Hippocampal formation (tissue), 2 donors: Measurements from ENCODE around the gene SEPHS2.
"Not testable (repeated sequence)": the region's sequence is repeated elsewhere in the genome, so short reads cannot be mapped to it uniquely, and the experiment has no call there.

Experiments
- DNase-seq, 2 donors: peaks; one replicate each; lab custom pipeline; 2025; lab: John Stamatoyannopoulos, UW

SEPHS2 gene

DNA sequence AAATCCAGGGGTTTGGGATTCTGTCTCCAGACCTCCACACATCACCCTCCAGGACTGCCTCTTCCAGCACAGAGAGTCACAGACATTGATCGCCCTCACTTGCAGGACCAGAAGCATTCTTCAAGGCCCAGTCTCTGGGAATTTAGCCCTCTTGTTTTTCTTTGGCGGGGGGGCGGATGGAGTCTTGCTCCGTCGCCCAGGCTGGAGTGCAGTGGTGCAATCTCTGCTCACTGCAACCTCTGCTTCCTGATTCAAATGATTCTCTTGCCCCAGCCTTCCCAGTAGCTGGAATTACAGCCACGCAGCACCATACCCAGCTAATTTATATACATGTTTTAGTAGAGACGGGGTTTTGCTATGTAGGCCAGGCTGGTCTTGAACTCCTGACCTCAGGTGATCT is 18.4 kb upstream of the SEPHS2 start:
- DNase-seq = no peak

DNA sequence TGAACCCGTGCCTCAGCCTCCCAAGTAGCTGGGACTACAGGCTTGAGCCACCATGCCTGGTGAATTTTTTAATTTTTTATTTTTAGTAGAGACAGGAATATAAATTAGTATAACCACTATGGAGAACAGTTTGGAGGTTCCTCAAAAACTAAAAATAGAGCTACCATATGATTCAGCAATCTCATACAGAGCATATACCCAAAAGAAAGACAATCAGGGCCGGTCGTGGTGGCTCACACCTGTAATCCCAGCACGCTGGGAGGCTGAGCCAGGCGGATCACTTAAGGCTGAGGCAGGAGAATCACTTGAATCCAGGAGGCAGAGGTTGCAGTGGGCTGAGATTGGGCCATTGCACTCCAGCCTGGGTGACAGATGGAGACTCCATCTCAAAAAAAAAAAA is 15.8 kb upstream of the SEPHS2 start:
- DNase-seq = not testable (repeated sequence)

DNA sequence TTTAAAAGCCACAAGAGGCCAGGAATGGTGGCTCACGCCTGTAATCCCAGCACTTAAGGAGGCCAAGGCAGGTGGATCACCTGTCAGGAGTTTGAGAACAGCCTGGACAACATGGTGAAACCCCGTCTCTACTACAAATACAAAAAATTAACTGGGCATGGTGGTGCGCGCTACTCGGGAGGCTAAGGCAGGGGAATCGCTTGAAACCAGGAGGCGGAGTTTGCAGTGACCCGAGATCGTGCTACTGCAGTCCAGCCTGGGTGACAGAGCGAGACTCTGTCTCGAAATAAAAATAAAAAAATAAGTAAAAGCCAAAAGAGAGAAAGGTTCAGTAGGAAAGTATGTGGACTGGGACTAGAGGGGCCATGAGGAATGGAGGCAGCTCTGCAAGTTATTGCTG is 13.8 kb upstream of the SEPHS2 start:
- no peak for DNase-seq

DNA sequence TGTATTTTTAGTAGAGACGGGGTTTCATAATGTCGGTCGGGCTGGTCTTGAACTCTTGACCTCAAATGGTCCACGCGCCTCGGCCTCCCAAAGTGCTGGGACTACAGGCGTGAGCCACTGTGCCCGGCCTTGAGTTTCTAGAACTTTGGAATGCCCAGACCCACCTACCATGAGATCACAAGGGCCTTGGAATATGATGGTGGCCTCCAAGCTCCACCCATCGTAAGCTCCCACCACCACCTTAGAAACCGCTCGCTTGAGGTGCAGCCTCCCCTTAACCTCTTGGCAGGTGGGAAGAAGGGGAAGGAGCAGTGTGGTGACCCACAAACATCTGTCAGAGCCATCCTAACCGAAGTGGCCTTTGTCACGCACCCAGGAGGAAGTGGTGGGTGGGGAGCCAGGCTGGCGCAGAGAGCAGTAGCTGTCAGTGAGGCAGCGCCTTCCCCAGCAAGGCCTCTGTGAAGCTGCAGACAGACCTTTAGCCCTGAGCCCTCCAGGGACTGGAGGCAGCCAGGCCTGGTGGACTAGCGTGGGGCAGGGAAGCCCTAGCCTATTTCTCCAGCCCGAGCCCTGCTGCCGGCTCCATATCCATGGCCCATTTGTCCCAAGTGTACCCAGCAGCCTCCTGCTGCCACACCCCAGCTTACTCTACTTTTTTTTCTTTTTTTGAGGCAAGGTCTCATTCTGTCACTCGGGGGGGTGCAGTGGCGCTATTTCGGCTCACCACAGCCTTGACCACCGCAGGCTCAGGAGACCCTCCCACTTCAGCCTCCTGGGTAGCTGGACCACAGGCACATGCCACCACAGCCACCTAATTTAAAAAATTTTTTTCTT is 13.1 kb upstream of the SEPHS2 start:
- peak in 1 of 2 donors; percentile 8 for DNase-seq

DNA sequence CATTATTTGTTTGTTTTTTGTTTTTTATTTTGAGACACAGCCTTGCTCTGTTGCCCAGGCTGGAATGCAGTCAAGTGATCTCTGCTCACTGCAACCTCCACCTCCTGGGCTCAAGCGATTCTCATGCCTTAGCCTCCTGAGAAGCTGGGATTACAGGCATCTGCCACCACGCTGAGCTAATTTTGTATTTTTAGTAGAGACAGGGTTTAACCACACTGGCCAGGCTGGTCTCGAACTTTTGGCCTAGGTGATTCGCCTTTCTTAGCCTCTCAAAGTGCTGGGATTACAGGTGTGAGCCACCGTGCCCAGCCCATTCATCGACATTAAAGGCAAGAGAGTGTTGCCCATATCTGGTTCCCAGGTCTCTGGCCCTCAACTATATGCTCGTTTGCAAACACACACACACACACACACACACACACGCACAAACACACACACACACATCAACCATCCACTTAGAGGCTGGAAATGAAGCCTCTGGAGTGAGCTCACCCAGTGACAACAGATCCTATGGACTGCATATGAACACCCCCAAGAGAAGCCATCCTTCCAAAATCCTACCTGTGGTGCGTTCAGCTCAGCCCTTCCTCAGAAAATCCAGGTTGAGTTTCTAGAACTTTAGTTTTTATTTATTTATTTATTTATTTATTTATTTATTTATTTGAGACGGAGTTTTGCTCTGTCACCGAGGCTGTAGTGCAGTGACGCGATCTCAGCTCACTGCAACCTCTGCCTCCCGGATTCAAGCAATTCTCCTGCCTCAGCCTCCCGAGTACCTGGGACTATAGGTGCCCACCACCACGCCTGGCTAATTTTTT is 12.3 kb upstream of the SEPHS2 start:
- DNase-seq = no peak

DNA sequence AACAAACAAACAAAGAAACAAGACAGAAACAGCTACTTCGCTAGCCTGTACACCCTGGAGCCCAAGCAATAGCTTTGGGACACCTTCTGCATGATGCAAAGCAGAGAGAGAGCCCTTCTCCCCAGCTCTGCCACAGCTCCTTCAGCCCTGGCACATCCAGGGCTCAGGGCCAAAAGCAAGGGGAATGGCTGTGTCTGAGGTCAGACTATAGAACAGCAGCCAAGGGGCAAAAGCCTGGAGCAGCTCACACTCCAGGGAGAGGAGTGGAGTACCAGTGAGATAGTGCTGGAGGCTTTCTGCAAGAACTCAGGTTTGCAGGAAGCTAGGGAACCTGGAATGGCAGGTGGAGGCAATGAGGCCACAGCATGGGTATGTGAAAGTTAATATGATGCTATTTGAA is 11.6 kb upstream of the SEPHS2 start:
- no peak for DNase-seq

DNA sequence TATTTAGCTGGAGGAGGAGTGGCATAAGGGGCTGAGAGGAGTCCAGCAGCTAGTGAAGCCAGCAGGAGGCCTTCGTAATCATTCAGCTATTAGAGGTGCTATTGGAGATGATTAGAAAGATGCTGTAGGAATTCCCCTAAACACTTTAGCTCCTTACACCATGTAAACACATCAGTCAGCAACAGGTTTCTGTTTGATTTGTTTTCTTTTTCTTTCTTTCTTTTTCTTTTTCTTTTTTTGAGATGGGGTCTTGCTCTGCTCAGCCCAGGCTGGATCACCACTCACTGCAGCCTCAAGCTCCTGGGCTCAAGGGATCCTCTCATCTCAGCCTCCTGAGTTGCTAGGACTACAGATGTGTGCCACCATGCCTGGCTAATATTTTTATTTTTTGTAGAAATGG is 10.6 kb upstream of the SEPHS2 start:
- no peak for DNase-seq

DNA sequence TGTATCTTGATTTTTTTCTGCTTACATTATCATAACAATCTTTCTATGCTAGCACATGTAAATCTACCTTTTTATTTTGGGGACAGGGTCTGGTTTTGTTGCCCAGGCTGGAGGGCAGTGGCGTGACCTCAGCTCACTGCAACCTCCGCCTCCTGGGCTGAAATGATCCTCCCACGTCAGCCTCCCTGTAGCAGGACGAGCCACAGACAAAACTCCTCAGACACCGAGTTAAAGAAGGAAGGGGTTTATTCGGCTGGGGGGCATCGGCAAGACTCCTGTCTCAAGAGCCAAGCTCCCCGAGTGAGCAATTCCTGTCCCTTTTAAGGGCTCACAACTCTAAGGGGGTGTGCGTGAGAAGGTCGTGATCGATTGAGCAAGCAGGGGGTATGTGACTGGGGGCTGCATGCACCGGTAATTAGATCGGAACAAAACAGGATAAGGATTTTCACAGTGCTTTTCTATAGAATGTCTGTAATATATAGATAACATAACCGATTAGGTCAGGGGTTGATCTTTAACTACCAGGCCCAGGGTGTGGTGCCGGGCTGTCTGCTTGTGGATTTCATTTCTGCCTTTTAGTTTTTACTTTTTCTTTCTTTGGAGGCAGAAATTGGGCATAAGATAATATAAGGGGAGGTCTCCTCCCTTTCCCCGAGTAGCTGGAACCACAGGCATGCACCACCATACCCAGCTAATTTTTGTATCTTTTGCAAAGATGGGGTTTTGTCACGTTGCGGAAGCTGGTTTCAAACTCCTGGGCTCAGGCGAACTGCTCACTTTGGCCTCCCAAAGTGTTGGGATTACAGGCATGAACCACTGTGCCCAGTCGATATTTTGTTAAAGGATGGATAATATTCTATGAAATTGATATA is 7.3 kb upstream of the SEPHS2 start:
- DNase-seq = not testable (repeated sequence)

DNA sequence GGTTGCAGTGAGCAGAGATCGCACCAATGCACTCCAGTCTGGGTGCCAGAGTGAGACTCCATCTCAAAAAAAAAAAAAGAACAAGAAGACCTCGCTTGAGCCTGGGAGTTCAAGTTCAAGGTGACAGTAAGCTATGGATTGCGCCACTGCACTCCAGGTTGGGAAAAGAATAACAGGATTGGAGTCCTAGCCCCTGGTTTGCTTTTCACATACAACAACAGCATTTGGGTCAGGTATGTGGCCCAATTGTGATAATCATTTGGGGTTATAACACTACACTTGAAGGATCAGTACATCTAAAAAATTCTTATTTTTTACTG is 3.4 kb upstream of the SEPHS2 start:
- DNase-seq = no peak

DNA sequence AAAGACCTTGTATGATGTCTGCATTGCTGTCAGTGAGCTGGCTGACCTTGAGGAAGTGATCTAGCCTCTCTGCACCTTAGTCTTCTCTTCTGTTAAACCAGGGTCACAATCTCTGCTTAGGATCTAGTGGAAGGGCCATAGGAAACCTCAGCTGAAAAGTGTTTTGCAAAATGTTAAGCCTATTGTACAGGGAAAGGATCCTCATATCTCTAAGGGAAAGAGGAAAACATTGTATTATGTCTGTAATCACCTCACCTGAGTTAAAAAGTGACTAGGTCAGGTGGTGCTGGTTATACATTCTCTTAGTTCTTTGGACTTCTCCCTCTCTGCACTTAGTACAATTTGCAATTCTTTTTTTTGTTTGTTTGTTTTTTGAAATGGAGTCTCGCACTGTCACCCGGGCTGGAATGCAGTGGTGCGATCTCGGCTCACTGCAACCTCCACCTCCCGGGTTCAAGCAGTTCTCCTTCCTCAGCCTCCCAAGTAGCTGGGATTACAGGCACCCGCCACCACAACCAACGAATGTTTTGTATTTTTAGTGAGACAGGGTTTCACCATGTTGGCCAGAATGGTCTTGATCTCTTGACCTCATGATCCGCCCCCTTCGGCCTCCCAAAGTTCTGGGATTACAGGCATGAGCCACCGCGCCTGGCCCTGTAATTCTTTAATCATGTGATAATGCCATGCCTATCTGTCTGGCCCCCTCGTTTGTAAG is 2.0 kb upstream of the SEPHS2 start:
- no peak for DNase-seq

DNA sequence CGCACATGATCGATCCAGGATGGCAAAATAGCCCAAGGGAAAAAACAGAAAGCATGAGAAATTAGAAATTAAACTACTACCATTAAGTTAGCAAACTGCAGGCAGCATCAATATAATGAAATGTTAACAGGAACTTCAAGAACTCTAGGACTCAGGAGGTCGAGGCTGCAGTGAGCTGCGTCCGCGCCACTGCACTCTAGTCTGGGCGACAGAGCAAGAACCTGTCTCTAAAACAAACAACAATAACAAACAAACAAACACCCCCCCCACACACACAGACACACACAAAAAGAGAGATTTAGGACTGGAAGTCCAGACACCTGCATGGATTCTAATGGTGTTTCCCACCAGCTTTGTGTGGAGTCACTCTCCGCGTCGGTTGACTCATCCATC is 525 bp upstream of the SEPHS2 start:
- no peak for DNase-seq

DNA sequence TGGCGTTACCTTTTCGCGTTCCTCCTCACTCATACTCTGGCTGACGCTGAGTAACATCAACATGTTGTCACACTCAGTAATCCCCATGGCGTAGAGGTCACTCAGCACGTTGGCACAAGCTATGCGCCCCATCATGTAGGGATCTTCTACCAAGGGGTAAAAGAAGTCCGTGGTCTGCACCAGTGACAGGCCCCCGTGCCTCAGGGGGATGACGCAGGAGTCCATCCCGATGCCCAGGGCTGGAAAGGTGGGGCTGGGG is 596 bp downstream of the SEPHS2 start:
- no peak for DNase-seq

DNA sequence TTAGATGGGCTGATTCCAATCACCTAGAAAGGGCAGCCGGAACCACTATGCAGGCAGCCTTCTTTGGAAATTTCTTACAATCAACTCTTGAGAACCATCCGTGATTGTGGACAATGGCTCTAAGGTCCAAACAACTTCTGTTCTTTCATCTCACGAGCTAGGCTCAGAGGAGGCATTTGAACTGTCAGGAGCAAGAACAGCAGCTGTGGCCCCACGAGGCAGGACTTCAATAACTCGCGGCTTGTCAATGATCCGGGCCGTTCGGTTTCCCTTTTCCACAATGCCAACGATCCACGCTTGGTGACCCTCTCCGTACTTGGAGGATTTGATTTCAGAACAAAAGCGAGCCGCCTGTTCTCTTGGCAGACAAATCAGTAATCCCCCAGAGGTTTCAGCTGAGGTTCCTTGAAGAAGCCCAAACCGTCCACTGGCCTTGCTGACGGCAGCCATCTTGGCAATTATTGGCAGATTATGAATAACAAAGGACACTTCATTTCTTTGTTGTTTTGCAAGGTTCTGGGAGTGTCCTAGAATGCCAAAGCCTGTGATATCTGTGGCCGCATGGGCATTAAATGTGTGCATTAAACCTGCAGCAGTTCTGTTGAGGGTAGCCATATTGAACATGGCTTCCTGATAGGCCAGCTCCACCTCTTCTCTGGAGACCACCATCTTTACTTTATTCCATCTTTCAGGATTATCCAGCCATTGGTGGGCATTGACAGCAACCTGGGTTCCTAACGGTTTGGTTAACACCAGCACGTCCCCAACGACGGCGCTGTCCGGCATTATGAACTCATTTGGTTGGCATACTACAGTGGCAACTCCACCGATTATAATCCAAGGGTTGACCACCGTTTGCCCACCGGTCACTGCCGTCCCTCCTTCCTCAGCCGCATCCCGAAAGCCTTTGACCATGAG is 1.2 kb downstream of the SEPHS2 start:
- DNase-seq = no peak

DNA sequence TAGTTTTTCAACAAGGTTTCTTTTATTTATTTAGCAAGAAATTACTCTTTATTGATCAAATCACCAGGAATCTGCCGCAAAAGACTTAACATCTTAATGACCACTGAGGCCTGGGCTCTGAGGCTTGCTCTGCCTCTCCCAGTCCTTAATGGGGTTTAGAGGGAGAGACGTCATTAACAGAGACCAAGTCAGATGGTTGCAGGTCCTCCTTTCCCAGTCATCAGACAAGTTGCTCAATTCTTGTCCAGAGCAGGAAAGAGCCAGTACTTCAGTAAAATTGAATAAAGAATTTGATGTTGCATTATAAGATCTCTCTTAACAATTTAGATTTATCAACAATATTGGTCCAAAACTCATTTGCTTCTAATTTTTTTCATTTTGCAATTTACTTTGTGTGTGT is 2.0 kb downstream of the SEPHS2 start:
- no peak for DNase-seq

DNA sequence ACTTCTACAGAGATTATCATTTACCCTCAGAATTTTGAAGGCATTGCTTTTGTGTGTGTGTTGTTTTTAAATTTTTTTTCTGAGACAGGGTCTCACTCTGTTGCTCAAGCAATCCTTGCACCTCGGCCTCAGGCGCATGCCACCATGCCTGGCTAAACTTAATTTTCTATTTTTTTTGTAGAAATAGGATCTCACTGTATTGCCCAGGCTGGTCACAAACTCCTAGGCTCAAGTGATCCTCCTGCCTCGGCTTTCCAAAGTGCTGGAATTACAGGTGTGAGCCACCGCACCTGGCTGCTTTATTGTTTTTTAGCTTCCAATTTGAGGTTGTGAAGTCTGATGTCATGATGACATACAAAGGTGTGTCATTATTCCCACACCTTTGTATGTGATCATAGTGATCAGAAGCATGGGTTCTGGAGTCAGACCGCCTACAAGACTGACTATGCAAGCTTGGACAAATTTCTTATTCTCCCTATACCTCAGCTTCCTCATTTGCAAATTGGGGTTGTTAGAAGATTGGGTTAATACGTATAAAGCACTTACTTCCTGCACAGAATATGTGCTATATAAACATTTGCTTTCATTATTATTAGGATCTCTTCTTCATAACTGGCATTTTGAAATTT is 5.8 kb downstream of the SEPHS2 start:
- no peak for DNase-seq

DNA sequence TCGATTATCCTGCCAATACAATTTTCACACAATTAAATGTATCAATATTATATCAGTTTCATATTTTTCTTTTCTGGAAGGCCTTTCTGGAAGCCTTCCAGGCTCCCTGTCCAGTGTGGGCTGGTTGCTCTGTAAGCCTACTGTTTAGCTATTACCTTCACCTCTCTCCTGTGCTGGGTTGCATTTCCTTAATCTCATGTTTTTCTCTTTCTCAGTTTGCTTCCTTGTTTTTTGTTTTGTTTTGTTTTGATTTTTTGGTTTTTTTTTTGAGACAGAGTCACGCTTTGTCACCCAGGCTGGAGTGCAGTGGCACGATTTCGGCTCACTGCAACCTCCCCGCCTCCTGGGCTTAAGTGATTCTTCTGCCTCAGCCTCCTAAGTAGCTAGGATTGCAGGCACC is 6.8 kb downstream of the SEPHS2 start:
- DNase-seq = no peak

DNA sequence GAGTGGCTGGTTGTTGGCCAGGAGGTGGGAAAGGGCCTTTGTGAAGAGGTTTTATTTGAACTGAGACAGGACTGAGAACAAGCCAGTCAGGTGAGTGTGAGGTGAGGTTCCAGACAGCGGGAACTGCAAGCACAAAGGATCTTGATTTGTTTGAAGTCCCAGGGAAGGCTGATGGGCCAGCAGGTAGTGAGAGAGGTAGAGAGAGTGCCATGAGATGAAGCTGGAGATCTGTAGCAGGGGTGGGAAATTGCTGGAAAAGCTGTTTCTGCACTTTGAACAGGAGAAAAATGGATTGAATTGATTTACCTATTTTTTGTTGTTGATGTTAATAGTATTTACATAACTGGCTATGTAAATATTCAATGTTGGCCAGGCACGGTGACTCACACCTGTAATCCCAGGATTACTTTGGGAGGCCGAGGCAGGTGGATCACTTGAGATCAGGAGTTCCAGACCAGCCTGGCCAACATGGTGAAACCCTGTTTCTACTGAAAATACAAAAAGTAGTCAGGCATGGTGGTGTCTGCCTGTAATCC is 8.1 kb downstream of the SEPHS2 start:
- no peak for DNase-seq

DNA sequence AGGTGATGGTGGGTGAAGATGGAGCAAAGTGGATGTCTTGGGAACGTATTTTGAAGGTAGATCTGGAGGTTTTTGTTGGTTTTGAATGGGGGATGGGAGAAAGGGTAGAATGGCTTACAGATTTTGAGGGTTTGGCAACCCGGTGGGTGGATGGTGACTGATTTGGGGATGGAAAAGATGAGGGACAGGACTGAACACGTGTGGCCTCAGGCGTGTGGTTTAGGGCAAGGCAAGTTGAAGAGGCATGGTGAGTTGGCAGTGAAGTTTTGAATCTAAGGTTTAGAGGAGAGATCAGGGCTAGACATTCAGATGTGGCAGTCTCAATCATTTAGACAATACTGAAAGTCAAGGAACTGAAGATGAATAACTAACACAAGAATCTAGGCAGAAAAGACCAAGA is 10.8 kb downstream of the SEPHS2 start:
- no peak for DNase-seq

DNA sequence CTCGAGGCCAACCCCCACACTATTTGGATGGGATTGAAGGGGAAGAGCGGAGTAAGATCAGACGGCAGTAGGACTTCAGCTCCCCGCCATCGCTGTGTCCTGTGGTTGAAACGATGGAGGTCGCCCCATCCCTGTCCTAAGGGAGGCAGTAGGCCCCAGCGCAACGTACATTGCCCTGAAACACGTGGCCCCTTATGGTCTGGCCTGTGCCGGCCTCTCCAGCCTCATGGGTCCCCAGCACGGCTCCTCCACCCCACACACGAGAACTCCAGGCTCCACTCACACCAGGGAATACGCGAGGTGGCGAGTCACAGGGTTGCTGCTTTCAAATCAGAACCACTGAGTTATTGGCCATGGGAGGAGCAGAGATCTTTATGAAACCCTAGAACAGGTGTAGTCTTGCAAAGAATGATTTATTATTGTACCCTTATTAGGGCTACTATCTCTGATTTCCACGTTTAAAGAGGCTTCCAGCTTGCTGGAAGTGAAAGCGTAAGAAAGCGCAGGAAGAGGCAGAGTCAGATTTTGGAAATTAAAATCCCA is 15.2 kb downstream of the SEPHS2 start:
- no peak for DNase-seq
